H1 (cell line): Measurements from ENCODE around the gene PDHB. TPM values are rescaled to one million over a fixed set of nuclear protein-coding genes. Genes with fewer than 3 reads are reported as not detected.

ENCODE experiments used
- CREB1 ChIP-seq: IDR thresholded peaks from 2 replicates; pipeline ENCODE4 v1.6.1; 2012; ENCODE audit warnings: inconsistent platforms
- polyA plus RNA-seq, 7 experiments: library from polyadenylated mRNA; depleted of rRNA in 3 of 7; stranded (reverse) in 5 of 7; unstranded in 2 of 7; fragments of >200 nt in 5 of 7; fragments of 200-250 nt in 2 of 7; gene quantifications; 1 replicate in 5 of 7; 2 replicates in 1 of 7; 4 replicates in 1 of 7; pipeline versions ENCODE4 v1.2.1 to v1.2.3, GENCODE V29; 2011 to 2013; ENCODE audit warnings: missing spikeins in 2 of 7, mixed read lengths in 2 of 7
- total RNA-seq: library from RNA; stranded (reverse); fragmentation: NEBNext Ultra II Directional; extraction: Animal tissue kit (Norgen Biotek cat#: 25700); gene quantifications from 2 replicates; pipeline ENCODE4 v1.2.1, GENCODE V29; 2021
- TF ChIP-seq, protein P1 (sequence below), 3 experiments: IDR thresholded peaks; 1 replicate in 2 of 3; 2 replicates in 1 of 3; pipeline versions ENCODE4 v1.5.1 to v1.6.1; 2011; ENCODE audit warnings: low read length in 3 of 3, mild to moderate bottlenecking in 3 of 3, inconsistent platforms in 2 of 3, low read depth in 1 of 3, moderate library complexity in 1 of 3; ENCODE audit not compliant: insufficient read depth in 1 of 3; ENCODE audit errors: control extremely low read depth in 1 of 3

The PDHB gene
- total and polyA plus RNA-seq, 2 of the 8 experiments (the other 6 are each of a cell fraction or from before 2014, with no cell fraction given), result 90.4 to 140 TPM

DNA sequence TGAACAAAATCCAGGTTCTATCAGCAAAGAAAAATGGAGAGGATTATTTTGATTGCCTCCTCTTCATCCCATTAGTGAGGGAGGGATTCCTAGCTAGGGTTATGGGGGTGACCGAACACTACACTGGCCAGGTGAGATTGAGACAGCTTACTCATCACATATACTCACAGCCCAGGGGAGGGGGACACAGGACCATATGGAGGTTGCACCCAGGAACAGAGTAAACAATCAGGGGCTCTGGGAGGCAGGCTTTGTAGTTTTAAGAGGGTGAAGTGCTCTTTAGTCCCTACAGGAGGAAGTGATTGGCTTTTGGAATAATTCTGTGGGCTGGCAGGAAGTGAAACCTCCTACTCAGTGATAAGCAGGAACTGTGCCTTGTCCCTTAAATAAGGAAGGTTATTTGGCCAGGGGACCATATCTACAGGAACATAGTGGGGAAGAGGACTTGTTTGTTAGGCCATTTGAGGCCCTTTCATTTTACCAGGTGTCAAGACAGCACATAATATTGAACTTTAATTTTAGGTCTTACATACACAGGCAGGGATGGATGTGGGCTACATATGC lies 40.8 kb upstream of the PDHB start (continued):
- TF ChIP-seq, protein P1, sequence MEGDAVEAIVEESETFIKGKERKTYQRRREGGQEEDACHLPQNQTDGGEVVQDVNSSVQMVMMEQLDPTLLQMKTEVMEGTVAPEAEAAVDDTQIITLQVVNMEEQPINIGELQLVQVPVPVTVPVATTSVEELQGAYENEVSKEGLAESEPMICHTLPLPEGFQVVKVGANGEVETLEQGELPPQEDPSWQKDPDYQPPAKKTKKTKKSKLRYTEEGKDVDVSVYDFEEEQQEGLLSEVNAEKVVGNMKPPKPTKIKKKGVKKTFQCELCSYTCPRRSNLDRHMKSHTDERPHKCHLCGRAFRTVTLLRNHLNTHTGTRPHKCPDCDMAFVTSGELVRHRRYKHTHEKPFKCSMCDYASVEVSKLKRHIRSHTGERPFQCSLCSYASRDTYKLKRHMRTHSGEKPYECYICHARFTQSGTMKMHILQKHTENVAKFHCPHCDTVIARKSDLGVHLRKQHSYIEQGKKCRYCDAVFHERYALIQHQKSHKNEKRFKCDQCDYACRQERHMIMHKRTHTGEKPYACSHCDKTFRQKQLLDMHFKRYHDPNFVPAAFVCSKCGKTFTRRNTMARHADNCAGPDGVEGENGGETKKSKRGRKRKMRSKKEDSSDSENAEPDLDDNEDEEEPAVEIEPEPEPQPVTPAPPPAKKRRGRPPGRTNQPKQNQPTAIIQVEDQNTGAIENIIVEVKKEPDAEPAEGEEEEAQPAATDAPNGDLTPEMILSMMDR (IDR thresholded peaks at IDR 0.05; ENCODE audit: control extremely low read depth in 1 of 3, insufficient read depth in 1 of 3, low read depth in 1 of 3, low read length in 3 of 3), result no peak
- no peak for TF ChIP-seq CREB1
